GM12873 (cell line): Measurements from ENCODE around the gene BCL2L13.

ENCODE experiments used
- CTCF ChIP-seq: IDR thresholded peaks from 2 replicates; pipeline ENCODE4 v1.5.1; 2012; ENCODE audit warnings: low read depth, mild to moderate bottlenecking, moderate library complexity, low read length, control low read depth; ENCODE audit not compliant: insufficient read depth; ENCODE audit errors: missing control alignments

BCL2L13 gene

GRCh38 chr22:17743661-17744411 is 105.3 kb downstream of the BCL2L13 start:
- TF ChIP-seq CTCF = no peak

- TF ChIP-seq CTCF = no peak
Observed at GRCh38 chr22:17744430-17744829, 105.9 kb downstream of the BCL2L13 start.

- no peak for TF ChIP-seq CTCF
Observed at GRCh38 chr22:17746916-17747315, 108.4 kb downstream of the BCL2L13 start.

GRCh38 chr22:17748555-17749353 is 110.2 kb downstream of the BCL2L13 start:
- no peak for TF ChIP-seq CTCF

GRCh38 chr22:17749605-17750395 is 111.2 kb downstream of the BCL2L13 start:
- no peak for TF ChIP-seq CTCF

GRCh38 chr22:17751596-17751995 is 113.0 kb downstream of the BCL2L13 start:
- no peak for TF ChIP-seq CTCF
